ENCODE data around the gene BRINP3. TPM values are rescaled to one million over a fixed set of nuclear protein-coding genes. Genes with fewer than 3 reads are reported as not detected.

The BRINP3 gene
- total and polyA plus RNA-seq, 8 donors, result 0.06 to 25.5 (median 7.4) TPM; not detected in 4

- Histone ChIP-seq H3K4me3 (no peak overlapping the region), H3K27ac (no peak overlapping the region), H3K4me1 (no peaks in the 10 kb centered on the region), H3K36me3 (no peaks in the 10 kb centered on the region), H3K9me3 (no peaks in the 10 kb centered on the region), H3K27me3 (no peaks in the 10 kb centered on the region)
- TF ChIP-seq POLR2AphosphoS5 (IDR thresholded peaks at IDR 0.05) (no peak), CTCF (IDR thresholded peaks at IDR 0.05) (no peak), EP300 (IDR thresholded peaks at IDR 0.05) (no peak), POLR2A (IDR thresholded peaks at IDR 0.05) (no peak)
- intact Hi-C loops (cut with DNase I; ENCODE audit: low total_unique reads), result no loop called here
- WGBS, 5 donors, result 71 to 81% (median 74%) methylated on average over 3 of the region's 3 CpGs
- no peak for DNase-seq
These were observed 309.4 kb downstream of the BRINP3 start for GRCh38 chr1:190168116-190168892.

- 63 to 81% (median 74%) methylated on average over 2 of the region's 2 CpGs for WGBS, 5 donors
- DNase-seq, result no peak
These were observed 318.5 kb downstream of the BRINP3 start for GRCh38 chr1:190159146-190159545.

GRCh38 chr1:190154744-190155143 is 322.9 kb downstream of the BRINP3 start:
- TF ChIP-seq CTCF (IDR thresholded peaks at IDR 0.05) (no peak), POLR2A (IDR thresholded peaks at IDR 0.05) (no peak), POLR2AphosphoS5 (IDR thresholded peaks at IDR 0.05) (no peak), EP300 (IDR thresholded peaks at IDR 0.05) (no peak)
- Histone ChIP-seq H3K4me1 (no peaks in the 10 kb centered on the region), H3K27me3 (no peaks in the 10 kb centered on the region), H3K36me3 (no peaks in the 10 kb centered on the region), H3K4me3 (no peak overlapping the region), H3K27ac (no peak overlapping the region), H3K9me3 (peaks cover 0 to 4% (median 0%) of the 10 kb centered on the region in 4 donors)
- WGBS, 5 donors, result 45 to 72% (median 47%) methylated on average over 2 of the region's 2 CpGs
- DNase-seq, result no peak
- intact Hi-C loops (cut with DNase I; ENCODE audit: low total_unique reads), result no loop called here

More at GRCh38 chr1:190159146-190159545, 318.5 kb downstream of the BRINP3 start:
- H3K9me3 ChIP-seq, result peaks cover 0 to 4% (median 0%) of the 10 kb centered on the region in 4 donors
- TF ChIP-seq POLR2A (IDR thresholded peaks at IDR 0.05) (no peak), EP300 (IDR thresholded peaks at IDR 0.05) (no peak), POLR2AphosphoS5 (IDR thresholded peaks at IDR 0.05) (no peak), CTCF (IDR thresholded peaks at IDR 0.05) (no peak)
- H3K4me3 ChIP-seq, result no peak overlapping the region
- H3K4me1 ChIP-seq, result no peaks in the 10 kb centered on the region
- H3K27me3 ChIP-seq, result no peaks in the 10 kb centered on the region
- H3K27ac ChIP-seq, result no peak overlapping the region
- no peaks in the 10 kb centered on the region for H3K36me3 ChIP-seq
- intact Hi-C loops (cut with DNase I; ENCODE audit: low total_unique reads), result no loop called here

GRCh38 chr1:190147616-190148015 is 330.0 kb downstream of the BRINP3 start:
- Histone ChIP-seq H3K36me3 (no peaks in the 10 kb centered on the region), H3K27me3 (no peaks in the 10 kb centered on the region), H3K27ac (no peak overlapping the region), H3K4me1 (no peaks in the 10 kb centered on the region), H3K4me3 (no peak overlapping the region), H3K9me3 (no peaks in the 10 kb centered on the region)
- 52 to 80% (median 75%) methylated on average over 2 of the region's 2 CpGs for WGBS, 5 donors
- no peak for TF ChIP-seq CTCF (IDR thresholded peaks at IDR 0.05)
- no peak for TF ChIP-seq POLR2AphosphoS5 (IDR thresholded peaks at IDR 0.05)
- no peak for TF ChIP-seq EP300 (IDR thresholded peaks at IDR 0.05)
- TF ChIP-seq POLR2A (IDR thresholded peaks at IDR 0.05), result no peak
- intact Hi-C loops (cut with DNase I; ENCODE audit: low total_unique reads), result no loop called here
- no peak for DNase-seq

Measured in stomach (tissue), 9 donors.